A204.1 (cell line): ENCODE measurements around the gene PARP15.
"Not testable (repeated sequence)": the region's sequence is repeated elsewhere in the genome, so short reads cannot be mapped to it uniquely, and the experiment has no call there.

Source experiments
- FAIRE-seq: peaks from 2 replicates; lab custom pipeline; 2012; peaks lifted over from hg19 to GRCh38; lab: Jason Lieb, UNC

The PARP15 gene

DNA sequence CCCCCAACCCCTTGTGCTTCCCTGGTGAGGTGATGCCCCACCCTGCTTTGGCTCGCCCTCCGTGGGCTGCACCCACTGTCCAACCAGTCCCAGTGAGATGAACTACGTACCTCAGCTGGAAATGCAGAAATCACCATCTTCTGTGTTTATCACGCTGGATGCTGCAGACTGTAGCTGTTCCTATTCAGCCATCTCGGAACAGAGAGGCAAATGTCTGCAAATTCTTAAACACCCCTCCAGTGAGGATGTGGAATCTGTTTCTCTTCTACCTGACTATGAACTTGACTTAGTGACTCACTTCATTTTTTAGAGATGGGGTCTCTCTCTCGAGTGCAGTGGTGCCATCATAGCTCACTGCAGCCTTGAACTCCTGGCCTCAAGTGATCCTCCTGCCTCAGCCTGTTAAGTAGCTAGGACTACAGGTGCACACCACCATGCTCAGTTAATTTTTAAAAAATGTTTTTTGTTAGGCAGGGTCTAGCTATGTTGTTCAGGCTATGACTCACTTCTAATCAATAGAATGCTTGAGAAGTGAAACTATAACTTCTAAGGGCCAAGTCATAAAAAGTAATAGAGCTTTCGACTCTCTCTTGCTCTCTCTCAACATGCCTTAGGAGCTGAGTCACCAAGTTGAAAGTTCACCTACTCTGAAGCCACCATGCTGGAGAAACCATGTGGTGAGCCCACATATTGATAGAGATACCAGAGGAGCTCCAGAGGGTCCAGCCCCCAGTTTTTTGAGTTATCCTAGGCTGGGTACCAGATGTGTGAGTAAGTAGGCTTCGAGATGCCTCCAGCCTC is 91.7 kb downstream of the PARP15 start:
- FAIRE-seq: no peak

DNA sequence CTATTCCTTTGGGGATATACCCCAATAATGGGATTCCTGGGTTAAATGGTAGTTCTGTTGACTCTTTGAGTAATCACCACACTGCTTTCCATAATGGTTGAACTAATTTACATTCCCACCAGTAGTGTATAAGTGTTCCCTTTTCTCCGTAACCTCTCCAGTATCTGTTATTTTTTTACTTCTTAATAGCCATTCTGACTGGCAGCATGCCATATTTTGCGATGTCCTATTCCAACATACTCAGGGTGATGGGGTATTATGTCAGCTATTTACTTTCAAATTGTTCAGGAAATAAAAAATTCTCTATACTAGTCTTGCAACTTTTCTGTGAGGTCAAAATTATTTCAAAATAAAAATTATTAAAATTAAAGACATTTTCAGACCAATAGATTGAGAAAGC is 94.1 kb downstream of the PARP15 start:
- FAIRE-seq: no peak

DNA sequence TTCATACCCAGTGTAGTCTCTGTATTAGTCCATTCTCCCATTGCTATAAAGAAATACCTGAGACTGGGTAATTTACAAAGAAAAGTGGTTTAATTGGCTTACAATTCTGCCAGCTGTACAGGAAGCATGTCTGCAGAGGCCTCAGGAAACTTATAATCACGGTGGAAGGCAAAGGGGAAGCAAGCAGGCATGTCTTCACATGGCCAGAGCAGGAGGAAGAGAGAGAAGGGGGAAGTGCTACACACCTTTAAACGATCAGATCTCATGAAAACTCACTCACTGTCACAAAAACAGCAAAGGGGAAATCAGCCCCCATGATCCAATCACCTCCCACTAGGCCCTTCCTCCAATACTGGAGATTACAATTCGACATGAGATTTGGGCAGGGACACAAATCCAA is 96.9 kb downstream of the PARP15 start:
- no peak for FAIRE-seq

DNA sequence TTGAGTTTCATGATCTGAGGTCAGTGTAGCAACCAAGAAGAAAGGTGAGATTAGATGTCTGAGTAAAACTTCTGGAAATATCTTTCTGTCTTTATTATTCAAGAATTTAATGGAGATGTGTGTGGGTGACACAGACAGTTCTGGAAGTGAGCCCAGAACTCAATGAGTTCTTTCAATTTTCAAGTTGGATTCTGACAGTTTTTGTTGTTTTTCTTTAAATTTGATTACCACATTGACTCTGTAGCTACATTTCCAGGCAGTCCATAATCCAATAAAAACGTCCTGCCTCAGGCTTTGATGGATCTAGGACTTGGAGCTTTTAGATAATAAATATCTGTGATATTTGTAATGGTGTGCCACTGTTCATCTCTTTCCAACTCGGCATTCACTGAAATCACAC is 99.3 kb downstream of the PARP15 start:
- no peak for FAIRE-seq

DNA sequence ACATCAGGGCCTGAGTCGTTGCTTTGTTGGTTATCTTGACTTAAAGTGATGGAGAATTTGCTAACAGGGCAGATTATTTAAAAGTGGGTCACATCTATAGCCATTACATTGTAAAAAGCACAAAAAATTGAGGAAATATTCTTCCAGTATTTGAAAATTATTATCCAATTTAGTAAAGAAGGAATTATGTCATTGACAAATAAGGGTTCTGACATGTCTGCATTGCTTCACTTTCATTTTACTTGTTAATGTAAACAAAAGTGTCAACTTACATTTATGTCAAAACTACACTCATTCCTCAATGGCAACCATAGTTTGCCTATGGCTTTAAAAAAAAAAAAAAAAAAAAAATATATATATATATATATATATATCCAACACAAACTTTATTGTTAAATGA is 99.8 kb downstream of the PARP15 start:
- peak; percentile 6 for FAIRE-seq

DNA sequence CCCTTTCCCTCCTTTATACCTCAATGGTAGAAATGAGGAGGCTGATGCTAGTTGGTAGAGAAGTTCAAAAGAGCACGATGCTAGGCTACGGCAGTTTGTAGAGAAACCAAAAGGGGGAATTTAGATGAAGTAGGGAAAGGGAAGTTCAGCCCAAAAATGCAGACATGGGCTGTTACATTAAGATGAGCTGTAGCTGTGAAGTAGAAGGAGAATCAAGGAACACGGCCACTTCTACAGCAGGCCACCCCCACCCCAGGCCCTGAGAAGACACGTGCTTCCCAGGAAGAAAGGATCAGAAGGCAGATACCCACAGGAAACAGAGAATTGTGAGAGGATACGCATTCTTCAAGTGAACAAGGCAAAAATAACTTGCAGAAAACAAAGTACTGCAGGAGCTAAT is 101.1 kb downstream of the PARP15 start:
- no peak for FAIRE-seq

DNA sequence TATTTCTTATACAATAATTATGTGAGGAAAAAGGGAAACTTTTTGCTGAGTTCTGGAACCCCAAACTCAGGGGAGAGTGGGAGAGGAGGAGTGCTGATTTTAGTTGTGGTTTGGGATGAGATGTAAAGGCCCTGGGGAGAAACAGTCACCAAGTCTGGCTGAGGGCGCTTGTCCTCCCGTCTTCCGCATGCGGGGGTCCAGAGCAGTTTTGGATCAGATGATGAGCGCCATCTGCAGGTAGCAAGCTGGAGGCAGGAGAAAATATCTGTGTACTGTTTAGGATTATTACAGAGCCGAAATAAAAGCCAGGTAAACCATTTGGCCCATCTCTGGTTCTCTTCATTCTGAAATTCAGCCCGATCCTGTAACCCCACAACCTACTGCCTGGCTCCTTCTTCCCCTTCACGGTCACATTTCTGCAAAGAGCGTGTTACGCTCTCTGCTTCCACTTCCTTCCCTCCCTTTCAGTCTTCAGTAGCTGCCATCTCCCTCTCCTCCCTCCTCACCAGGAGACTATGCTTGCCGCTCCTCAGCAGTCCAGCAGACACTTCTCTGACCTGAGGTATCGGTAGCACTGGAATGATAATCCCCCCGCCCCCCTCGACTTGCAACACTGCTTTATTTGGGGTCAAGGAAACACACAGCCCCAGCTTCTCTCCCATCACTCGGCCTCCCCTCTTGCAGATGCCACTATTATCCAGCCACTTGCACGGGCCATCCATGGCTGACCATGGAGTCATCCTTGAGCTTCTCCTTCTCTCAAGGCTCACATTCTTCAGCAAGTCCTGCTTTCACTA is 101.8 kb downstream of the PARP15 start:
- FAIRE-seq: peak; percentile 49

DNA sequence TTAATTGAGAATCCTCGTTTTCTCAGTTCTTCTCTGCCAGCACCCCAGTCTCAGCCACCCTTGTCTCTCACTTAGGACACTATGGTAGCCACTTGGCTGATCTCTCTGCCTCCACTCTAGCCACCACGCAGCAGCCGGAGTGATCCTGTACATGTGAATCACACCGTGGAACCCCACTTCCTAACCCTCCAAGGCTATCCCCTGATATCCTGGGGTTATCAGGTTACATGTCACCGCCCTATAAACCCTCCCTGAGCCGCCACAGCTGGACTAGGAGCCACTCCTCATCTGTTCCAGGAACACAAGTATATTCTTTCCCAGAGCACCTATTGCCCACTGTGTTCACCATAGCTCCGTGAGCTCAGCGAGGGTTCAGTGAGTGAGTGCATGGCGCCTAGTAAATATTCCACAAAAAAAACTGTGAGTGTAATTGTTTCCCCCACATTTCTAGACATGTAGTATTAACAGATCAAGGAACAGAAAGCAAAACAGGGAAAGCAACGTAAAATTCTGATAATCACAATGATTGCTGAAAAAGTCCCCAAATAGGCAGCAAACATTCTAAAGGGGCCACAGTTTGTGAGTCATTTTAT is 102.5 kb downstream of the PARP15 start:
- FAIRE-seq: no peak

DNA sequence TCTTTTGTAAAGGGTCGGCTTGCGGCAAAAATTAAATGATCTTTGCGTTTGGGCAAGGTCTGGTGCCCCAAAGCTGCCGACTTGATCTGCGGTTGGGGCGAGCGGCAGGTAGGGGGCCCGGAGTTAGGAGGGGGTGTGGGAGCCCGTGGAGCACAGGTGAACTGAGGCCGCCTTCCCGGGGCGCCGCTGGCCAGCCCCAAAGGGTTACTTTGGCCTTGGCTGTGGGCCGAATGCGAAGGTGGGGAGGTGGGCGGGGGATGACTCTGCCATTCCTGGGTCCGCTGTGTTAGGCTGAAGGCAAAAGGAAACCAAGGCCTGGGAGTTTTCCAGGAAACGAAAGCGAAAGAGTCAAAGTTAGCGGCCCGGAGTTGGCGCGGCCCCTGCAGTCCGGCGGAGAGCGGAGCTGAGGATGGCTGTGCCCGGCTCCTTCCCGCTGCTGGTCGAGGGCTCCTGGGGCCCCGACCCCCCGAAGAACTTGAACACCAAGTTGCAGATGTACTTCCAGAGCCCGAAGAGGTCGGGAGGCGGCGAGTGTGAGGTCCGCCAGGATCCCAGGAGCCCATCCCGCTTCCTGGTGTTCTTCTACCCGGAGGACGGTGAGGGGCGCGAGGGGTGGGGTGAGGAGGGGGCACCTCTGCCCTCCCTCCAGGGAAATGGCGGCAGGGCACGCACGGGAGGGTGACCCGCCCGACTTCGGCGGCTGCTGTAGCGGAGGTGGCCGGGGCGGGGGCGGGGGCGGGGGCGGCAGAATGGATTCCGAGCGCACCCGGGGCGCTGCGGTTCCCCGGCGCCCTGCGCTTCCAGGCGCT is 103.2 kb downstream of the PARP15 start, which contains the start of gene PARP14:
PARP14 (plus strand) TSS at position 365 of the 809 bp plus-strand sequence; CDS start at position 410, 45 bp downstream.
- no peak for FAIRE-seq

DNA sequence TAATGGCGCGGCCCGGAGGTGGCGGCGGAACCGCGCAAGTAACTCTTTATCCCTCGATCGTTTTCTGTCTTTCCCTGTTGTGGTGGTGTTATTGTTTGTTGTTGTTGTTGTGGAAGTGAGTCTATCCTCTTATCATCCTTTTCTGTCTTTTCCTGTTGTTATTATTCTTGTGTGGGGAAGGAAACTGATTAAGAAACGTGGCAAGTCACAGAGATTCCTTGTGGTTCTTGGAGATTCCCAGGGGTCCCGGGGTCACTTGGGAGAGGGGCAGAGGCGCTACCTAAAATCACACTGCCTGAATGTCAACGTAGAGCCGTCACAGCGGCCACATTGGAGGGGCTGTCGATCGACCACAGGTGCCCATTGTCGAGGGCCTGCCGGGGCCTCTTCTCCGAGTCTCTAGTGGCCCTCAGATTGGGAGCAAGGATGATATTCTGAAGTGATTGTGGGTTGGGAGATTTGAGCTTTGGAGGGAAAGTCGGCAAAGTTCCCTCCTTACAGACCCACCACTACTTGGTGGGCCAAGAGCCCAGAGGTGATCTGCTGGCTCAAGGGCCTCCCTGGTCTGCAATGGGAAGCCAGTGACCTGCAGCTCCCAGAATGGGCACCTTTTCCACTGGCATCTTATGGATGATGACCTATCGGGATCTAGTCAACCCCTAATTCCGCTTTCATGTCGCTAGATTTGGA is 104.0 kb downstream of the PARP15 start:
- FAIRE-seq: no peak

DNA sequence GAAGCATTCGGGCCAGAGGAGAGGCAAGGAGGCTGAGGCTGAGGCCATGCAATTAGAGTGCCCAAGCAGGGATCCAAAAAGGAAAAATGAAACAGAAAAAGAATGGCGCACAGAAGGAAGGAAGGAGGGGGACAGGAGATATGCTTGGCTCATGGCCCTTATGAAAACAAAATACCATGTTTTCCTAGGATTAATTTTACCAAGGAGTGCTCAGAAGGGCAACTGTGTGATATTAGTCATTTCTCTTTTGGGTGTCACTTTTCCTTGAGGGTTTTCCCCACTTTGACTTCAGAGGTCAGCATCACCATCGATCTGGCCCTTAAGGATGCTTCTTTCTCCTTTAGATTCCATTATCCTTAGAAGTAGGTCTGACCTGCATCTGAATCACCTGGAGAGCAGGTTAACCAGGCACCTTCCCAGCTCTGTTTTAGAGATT is 104.5 kb downstream of the PARP15 start:
- no peak for FAIRE-seq

DNA sequence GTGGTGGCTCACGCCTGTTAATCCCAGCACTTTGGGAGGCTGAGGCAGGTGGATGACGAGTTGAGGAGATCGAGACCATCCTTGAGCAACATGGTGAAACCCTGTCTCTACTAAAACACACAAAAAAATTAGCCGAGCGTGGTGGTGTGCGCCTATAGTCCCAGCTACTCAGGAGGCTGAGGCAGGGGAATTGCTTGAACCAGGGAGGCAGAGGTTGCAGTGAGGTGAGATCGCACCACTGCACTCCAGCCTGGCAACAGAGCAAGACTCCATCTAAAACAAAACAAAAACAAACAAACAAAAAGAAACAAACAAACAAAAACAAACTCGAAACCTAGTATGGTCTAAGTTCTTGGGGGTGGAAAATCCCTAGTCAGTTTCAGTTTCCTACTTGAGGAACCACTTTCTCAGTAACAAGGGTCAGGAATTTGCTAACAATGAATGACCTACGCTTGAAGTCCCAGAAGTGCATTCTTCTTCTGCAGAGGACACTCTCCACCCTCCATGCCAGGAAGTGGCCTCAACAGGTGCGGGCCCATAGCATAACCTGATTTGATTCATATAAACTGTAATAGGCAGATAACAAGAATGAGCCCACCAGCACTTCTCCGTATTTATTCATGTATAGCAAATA is 105.4 kb downstream of the PARP15 start:
- FAIRE-seq: not testable (repeated sequence)

DNA sequence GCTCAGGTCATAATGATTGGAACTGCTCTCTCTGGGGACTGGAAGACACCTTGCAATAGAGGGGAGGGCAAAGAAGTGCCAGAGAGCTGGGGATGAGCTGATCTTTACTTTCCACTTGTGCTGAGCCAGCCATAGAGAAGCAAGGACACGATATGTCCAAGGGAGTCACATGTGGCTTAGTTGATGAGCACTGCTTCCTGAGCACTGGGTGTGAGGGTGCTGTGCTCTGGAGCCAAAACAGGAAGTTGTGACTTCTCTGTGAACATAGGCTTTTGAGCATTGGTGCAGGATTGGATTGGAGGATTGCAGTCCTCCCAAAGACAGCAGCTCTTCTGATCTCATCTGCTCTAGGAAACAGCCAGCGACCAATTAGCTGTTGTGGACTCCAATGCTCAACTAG is 109.8 kb downstream of the PARP15 start:
- FAIRE-seq: no peak
